PC-9 (cell line): ENCODE results near the gene CCN6. TPM values are rescaled to one million over a fixed set of nuclear protein-coding genes. Genes with fewer than 3 reads are reported as not detected.

Source experiments
- BruUV-seq: library from RNA; stranded (reverse); fragments of 400-500 nt; replicated peaks from 2 replicates; lab custom pipeline; 2021; lab: Mats Ljungman, UMichigan
- CTCF ChIA-PET: fragments of 300-600 bp; sonication (Branson Sonifier 250); formaldehyde crosslinking; loops from one replicate; lab custom pipeline; 2022; ENCODE audit warnings: antibody characterized with exemption; lab: Charles Lee
- POLR2A ChIA-PET: fragments of 300-600 bp; sonication (Branson Sonifier 250); formaldehyde crosslinking; loops from one replicate; lab custom pipeline; 2022; ENCODE audit warnings: antibody characterized with exemption; ENCODE audit not compliant: unreplicated experiment; lab: Charles Lee
- DNase-seq, 2 experiments: peaks; one replicate each; pipeline versions ENCODE4 v3.0.0 to v3.0.0-alpha.2; 2015 to 2022; ENCODE audit warnings: mixed read lengths in 1 of 2
- H2AFZ ChIP-seq: fragments of 200-600 bp; sonication (generic); 2 replicates; pipeline ENCODE4 v1.8.1; 2017; ENCODE audit warnings: antibody characterized with exemption
- H3F3A ChIP-seq: fragments of 200-600 bp; sonication (generic); 2 replicates; pipeline ENCODE4 v1.8.1; 2017; ENCODE audit warnings: antibody characterized with exemption, mild to moderate bottlenecking, low read depth; ENCODE audit not compliant: insufficient read depth
- H3K27ac ChIP-seq: fragments of 200-600 bp; sonication (generic); 2 replicates; pipeline ENCODE4 v1.6.1; 2016; ENCODE audit warnings: mixed run types
- H3K27me3 ChIP-seq: fragments of 200-600 bp; sonication (generic); 2 replicates; pipeline ENCODE4 v1.6.1; 2016; ENCODE audit warnings: low read depth, mixed run types; ENCODE audit not compliant: insufficient read depth
- H3K36me3 ChIP-seq: fragments of 200-600 bp; sonication (generic); 2 replicates; pipeline ENCODE4 v1.6.1; 2016; ENCODE audit warnings: low read depth, mixed run types
- H3K4me1 ChIP-seq: fragments of 200-600 bp; sonication (generic); replicated peaks from 2 replicates; pipeline ENCODE4 v1.6.1; 2016; ENCODE audit warnings: mixed run types; ENCODE audit not compliant: insufficient read depth
- H3K4me2 ChIP-seq: fragments of 200-600 bp; sonication (generic); 2 replicates; pipeline ENCODE4 v1.6.1; 2017; ENCODE audit warnings: mixed run types
- H3K4me3 ChIP-seq: fragments of 200-600 bp; sonication (generic); 2 replicates; pipeline ENCODE4 v1.6.1; 2016; ENCODE audit warnings: mixed run types
- H3K79me2 ChIP-seq: fragments of 200-600 bp; sonication (generic); 2 replicates; pipeline ENCODE4 v1.6.1; 2017; ENCODE audit warnings: low read depth, mixed run types
- H3K9me2 ChIP-seq: fragments of 200-600 bp; sonication (generic); 2 replicates; pipeline ENCODE4 v1.8.1; 2017; ENCODE audit warnings: mild to moderate bottlenecking; ENCODE audit not compliant: insufficient read depth
- H3K9me3 ChIP-seq: fragments of 200-600 bp; sonication (generic); 2 replicates; pipeline ENCODE4 v1.8.1; 2016; ENCODE audit warnings: low read depth; ENCODE audit not compliant: insufficient read depth
- H4K20me1 ChIP-seq: fragments of 200-600 bp; sonication (generic); 2 replicates; pipeline ENCODE4 v1.8.1; 2017; ENCODE audit not compliant: insufficient read depth
- EZH2 ChIP-seq: fragments of 200-600 bp; sonication (generic); IDR thresholded peaks from 2 replicates; pipeline ENCODE4 v1.8.0; 2017; ENCODE audit warnings: antibody characterized with exemption, low read depth
- intact Hi-C: fragments of 100-400 bp; cut with micrococcal nuclease; formaldehyde crosslinking; loops from one replicate; pipeline ENCODE4 v1.10.0; 2022; ENCODE audit not compliant: unreplicated experiment
- total RNA-seq: library from RNA; stranded (reverse); gene quantifications from 2 replicates; pipeline ENCODE4 v1.2.3, GENCODE V29; 2021
- TF ChIP-seq, protein P1 (sequence below): fragments of 200-600 bp; sonication (generic); conservative IDR thresholded peaks from 2 replicates; pipeline ENCODE4 v1.6.1; 2017; ENCODE audit warnings: mixed run types, antibody characterized with exemption, mild to moderate bottlenecking, moderate library complexity

CCN6 gene
- total RNA-seq, 1 experiment from 2014 or later = not detected

DNA sequence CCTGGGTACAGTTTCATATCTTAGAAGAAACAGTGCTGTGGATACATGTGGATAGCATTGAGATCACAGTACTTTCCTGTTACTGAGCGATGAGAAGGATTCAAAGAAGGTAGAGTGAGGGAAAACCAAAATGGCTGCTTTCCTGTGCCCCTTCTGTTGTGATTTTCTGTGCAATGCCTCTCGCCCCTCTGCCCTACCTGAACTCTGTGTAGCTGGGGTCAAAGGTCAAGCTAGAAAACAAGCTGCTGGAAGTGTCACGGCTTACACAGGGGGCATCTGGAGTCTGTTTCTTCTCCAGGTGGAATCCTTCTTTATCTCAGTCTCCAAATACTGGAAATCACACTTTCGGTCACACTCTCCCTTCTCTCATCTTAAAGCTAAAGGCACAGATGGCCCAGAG lies 27.0 kb upstream of the CCN6 start:
- Histone ChIP-seq H3K79me2 (no peaks in the 10 kb centered on the region), H2AFZ (no peak overlapping the region), H4K20me1 (no peaks in the 10 kb centered on the region; the same call in 1 of the 2 replicates), H3K27me3 (no peaks in the 10 kb centered on the region), H3K36me3 (no peaks in the 10 kb centered on the region), H3K4me3 (no peak overlapping the region), H3F3A (no peaks in the 10 kb centered on the region), H3K9me2 (no peaks in the 10 kb centered on the region; the same call in 1 of the 2 replicates), H3K9me3 (peaks cover 7% of the 10 kb centered on the region; the same call in 1 of the 2 replicates), H3K4me2 (no peak overlapping the region), H3K27ac (no peak overlapping the region), H3K4me1 (peaks cover 14% of the 10 kb centered on the region; the same call in 1 of the 2 replicates)
- CTCF ChIA-PET = no interaction called here
- POLR2A ChIA-PET = no interaction called here
- no TSS peak for BruUV-seq
- intact Hi-C loops = no loop called here
- DNase-seq = no peak
- no peak for TF ChIP-seq EZH2
- TF ChIP-seq, protein P1, sequence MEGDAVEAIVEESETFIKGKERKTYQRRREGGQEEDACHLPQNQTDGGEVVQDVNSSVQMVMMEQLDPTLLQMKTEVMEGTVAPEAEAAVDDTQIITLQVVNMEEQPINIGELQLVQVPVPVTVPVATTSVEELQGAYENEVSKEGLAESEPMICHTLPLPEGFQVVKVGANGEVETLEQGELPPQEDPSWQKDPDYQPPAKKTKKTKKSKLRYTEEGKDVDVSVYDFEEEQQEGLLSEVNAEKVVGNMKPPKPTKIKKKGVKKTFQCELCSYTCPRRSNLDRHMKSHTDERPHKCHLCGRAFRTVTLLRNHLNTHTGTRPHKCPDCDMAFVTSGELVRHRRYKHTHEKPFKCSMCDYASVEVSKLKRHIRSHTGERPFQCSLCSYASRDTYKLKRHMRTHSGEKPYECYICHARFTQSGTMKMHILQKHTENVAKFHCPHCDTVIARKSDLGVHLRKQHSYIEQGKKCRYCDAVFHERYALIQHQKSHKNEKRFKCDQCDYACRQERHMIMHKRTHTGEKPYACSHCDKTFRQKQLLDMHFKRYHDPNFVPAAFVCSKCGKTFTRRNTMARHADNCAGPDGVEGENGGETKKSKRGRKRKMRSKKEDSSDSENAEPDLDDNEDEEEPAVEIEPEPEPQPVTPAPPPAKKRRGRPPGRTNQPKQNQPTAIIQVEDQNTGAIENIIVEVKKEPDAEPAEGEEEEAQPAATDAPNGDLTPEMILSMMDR = no peak

DNA sequence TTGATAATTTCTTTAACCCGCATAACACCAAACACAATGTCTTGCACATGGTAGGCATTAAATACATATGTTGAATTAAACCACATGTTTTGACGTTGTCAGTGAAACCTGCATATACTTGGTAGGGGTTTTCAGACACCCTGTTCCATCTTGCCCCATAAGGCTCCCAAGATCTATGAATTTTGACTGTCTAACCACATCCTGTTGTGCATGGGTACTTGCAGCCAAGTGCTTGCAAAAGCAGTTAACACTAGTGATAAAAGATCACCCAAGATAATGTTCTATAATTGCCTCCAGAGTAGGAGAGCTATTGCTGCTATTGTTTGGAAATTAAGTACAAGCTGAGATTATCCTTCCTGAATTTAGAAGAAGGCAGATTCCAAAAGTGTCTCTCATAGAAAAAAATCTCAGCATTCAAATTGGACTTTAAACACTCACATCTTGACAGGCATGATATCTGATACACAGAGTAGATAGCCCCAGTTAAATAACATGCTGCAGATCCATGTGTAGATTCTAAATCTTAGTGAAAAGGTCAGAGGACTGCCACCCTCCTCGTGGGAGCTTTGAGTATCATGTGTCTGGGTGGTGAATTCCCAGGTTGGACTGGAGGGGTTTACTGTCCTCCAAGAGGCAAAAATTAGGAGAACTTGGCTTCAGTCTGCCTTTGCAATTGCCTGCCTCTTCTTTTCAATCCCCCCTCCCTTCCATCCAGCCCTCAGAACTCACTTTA lies 25.8 kb upstream of the CCN6 start:
- Histone ChIP-seq H4K20me1 (no peaks in the 10 kb centered on the region; the same call in 1 of the 2 replicates), H3K9me3 (peaks cover 7% of the 10 kb centered on the region; the same call in 1 of the 2 replicates), H3F3A (no peaks in the 10 kb centered on the region), H3K36me3 (no peaks in the 10 kb centered on the region), H3K79me2 (no peaks in the 10 kb centered on the region), H3K9me2 (no peaks in the 10 kb centered on the region; the same call in 1 of the 2 replicates), H2AFZ (no peak overlapping the region), H3K27me3 (no peaks in the 10 kb centered on the region), H3K4me3 (no peak overlapping the region), H3K27ac (no peak overlapping the region), H3K4me1 (peaks cover 14% of the 10 kb centered on the region; the same call in 1 of the 2 replicates), H3K4me2 (no peak overlapping the region)
- no TSS peak for BruUV-seq
- no peak for DNase-seq
- POLR2A ChIA-PET = no interaction called here
- intact Hi-C loops = no loop called here
- no peak for TF ChIP-seq EZH2
- TF ChIP-seq, protein P1 = no peak
- CTCF ChIA-PET = no interaction called here

DNA sequence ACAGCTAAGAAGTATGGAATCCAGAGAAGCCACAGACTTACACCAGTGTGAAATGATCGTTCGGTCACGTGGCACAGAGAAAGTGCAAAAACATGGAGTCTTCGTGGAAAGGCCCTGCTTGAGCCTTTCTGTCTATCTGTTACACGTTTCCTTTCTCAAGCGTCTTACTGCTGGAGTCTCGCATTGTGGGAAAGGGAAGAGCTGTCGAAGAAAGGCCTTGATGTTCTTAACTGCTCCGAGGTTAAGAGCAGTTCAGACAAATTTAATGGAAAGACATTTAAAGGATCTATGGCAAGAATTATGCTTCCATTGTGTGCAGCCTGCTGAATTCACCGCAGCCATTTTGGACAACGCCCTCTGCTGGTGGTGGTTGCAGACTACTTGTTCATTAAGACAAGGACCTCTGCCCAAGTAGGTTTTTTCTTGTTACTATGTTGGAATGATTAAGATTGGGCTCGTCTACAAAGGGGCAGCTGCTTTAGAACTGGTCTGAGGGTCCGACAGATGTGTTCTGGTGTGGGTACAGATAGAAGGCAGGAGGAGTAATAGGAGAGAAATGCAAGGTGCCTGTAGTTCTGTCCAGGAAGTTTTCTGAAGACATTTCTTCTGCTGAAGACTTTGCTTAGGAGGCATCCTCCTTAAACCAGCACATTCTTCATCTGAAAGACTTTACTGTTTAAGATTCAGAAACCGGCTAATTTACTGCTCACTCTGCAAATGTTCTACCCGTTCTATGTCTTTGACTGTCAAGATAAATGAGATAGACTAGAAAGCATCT lies 24.7 kb upstream of the CCN6 start:
- TF ChIP-seq, protein P1 = peak; percentile 93
- TF ChIP-seq EZH2 = no peak
- Histone ChIP-seq H3F3A (no peaks in the 10 kb centered on the region), H3K9me2 (no peaks in the 10 kb centered on the region; the same call in 1 of the 2 replicates), H3K9me3 (0 out of 2 replicates have a peak, but pooled peaks cover 1% of the 10 kb centered on the region), H3K4me3 (no peak overlapping the region), H3K27ac (no peak overlapping the region), H4K20me1 (no peaks in the 10 kb centered on the region; the same call in 1 of the 2 replicates), H2AFZ (no peak overlapping the region), H3K36me3 (no peaks in the 10 kb centered on the region), H3K4me2 (no peak overlapping the region), H3K79me2 (no peaks in the 10 kb centered on the region), H3K4me1 (peaks cover 14% of the 10 kb centered on the region; the same call in 1 of the 2 replicates), H3K27me3 (no peaks in the 10 kb centered on the region)
- peak; percentile 45 to 54 for DNase-seq
- BruUV-seq = no TSS peak
- intact Hi-C loops = no loop called here
- CTCF ChIA-PET = no interaction called here
- POLR2A ChIA-PET = no interaction called here
